GM12864 (cell line): ENCODE measurements around the gene LPAR1.

Experiments used
- DNase-seq: peaks from one replicate; pipeline ENCODE4 v3.0.0-alpha.2; 2011; ENCODE audit warnings: low read depth
- H3K4me3 ChIP-seq: 2 replicates; pipeline ENCODE4 v1.5.1; 2011; ENCODE audit warnings: mild to moderate bottlenecking, low read depth, low read length, control low read depth
- TF ChIP-seq, protein P1 (sequence below): IDR thresholded peaks from 2 replicates; pipeline ENCODE4 v1.5.1; 2011; ENCODE audit warnings: low read depth, mild to moderate bottlenecking, moderate library complexity, low read length, control low read depth, inconsistent platforms; ENCODE audit errors: missing control alignments

Gene LPAR1

DNA sequence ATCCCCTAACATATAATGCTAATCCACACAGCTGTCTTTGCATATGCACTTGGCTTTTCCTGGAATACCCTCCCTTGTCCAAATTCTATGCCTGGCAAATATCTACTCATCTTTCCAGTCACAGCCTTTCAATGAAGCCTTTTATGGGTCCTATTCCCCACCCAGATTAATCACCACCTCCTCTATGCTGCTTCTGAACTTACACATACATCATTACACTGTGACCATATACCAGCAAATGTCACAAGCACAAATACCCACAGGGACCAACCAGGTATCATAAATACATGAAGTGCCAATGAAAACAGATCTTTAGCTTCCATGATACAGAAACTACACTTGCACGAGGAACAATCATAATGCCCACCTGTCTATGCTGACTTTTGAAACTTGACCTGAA, 22.3 kb downstream of the LPAR1 start:
- TF ChIP-seq, protein P1, sequence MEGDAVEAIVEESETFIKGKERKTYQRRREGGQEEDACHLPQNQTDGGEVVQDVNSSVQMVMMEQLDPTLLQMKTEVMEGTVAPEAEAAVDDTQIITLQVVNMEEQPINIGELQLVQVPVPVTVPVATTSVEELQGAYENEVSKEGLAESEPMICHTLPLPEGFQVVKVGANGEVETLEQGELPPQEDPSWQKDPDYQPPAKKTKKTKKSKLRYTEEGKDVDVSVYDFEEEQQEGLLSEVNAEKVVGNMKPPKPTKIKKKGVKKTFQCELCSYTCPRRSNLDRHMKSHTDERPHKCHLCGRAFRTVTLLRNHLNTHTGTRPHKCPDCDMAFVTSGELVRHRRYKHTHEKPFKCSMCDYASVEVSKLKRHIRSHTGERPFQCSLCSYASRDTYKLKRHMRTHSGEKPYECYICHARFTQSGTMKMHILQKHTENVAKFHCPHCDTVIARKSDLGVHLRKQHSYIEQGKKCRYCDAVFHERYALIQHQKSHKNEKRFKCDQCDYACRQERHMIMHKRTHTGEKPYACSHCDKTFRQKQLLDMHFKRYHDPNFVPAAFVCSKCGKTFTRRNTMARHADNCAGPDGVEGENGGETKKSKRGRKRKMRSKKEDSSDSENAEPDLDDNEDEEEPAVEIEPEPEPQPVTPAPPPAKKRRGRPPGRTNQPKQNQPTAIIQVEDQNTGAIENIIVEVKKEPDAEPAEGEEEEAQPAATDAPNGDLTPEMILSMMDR, result no peak
- DNase-seq, result no peak
- H3K4me3 ChIP-seq, result no peak overlapping the region

DNA sequence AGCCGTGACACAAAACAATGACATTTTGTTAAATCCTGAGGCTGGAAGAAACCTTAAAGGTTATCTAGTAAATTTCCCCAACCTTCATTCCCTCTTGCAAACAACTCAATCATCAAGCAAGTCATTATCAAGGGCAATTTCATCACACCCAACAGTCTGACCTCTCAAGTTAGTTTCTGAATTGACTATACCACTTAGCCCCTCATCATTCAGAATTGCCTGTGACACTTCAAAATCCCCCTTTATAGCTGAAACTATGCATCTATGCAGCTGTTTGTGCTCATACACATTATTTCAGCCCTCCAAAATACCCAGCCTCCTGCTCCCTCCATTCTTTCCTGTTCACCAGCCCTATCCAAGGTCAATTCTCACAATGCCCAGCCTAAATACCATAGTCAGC, 24.6 kb downstream of the LPAR1 start:
- TF ChIP-seq, protein P1, result no peak
- H3K4me3 ChIP-seq, result no peak overlapping the region
- DNase-seq, result no peak

DNA sequence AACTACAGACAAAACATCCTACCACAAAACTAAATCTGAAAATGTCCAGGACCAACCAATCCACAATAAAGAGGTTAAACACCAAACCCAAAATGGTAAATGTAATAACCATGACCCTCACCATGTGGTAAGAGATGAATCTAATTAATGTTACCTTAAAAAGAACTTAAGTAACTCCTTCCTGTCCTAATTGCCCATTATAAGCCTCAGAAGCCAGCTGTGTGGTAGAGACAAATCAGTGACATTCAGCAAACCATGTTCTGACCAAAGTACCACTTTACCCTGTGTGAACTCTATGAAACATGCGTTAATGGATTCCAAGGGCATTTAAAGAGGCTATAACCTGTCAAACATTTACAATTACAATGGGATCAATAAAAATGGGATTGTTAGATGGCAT, 25.0 kb downstream of the LPAR1 start:
- TF ChIP-seq, protein P1, result no peak
- DNase-seq, result no peak
- no peak overlapping the region for H3K4me3 ChIP-seq

DNA sequence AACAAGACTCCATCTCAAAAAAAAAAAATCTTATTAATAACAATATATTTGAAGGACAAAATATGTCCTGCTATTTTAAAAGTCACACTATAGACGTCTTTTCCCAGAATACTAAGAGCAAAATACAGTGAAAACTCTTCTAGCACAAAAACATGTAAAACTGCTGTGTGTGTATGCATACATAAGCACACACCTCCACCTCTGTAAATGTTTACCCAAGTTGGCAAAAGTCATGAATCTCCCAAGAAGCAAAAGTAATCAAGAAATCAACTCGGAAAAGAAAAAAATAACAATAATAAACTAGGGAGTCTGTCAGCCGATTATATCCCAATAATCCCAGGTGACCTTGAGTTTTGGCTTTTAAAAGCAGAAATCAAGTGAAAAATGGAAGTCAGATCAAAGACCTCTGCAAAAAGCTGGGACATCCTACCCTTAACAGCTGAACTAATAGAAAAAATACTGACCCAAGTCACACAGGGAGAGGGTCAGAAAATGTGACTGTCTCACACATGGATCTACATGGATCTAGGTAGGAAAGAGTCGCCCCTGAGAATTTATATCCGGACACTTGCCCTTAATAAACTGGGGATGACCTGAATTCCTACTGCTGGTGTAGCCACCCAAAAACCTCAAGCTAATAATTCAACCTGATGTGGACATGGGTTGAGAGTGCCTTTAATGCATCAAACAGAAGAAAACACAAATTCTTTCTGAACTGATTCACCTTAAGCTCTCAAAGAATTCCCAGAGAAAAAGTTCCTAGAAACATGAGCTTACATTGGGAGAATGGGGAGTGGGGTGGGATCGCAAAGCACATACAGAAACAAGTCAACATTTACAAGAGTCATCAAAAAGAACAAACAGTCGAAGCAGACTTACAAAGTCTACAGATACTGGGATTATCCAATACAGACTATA, 29.9 kb downstream of the LPAR1 start:
- no peak overlapping the region for H3K4me3 ChIP-seq
- DNase-seq, result no peak
- TF ChIP-seq, protein P1, result no peak

DNA sequence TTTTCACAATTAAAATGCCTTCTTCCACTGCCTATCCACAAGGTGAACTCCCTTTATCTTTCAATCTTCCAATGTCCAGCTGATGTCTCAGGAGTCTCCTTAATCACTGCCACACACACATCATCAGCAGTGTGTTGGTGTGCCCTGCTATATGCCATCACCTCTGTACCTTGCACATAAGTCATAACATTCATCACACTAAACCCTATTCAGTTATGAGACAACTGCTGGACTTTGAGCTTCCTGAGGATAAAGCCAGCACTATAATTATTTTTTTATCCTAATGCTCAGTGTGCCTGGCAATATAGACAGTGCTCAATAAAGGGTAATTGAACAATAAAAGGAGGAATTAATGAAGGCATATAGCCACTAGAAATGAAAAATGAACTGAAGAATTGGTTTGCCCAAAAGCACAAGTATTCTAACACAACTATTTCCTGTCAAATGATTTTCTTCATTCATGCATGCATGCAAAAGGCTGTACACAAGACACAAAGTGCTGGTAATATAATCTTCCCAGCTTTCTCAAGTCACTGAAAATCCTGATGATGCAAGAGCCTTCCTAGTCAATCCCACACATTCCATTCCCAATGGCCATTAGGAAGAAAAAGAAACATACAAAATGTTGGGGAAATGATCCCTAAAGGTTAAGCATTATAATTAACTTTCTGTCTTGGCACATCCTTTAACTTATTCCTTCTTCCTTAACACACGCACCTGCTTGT, 32.4 kb downstream of the LPAR1 start:
- TF ChIP-seq, protein P1, result no peak
- no peak overlapping the region for H3K4me3 ChIP-seq
- no peak for DNase-seq

DNA sequence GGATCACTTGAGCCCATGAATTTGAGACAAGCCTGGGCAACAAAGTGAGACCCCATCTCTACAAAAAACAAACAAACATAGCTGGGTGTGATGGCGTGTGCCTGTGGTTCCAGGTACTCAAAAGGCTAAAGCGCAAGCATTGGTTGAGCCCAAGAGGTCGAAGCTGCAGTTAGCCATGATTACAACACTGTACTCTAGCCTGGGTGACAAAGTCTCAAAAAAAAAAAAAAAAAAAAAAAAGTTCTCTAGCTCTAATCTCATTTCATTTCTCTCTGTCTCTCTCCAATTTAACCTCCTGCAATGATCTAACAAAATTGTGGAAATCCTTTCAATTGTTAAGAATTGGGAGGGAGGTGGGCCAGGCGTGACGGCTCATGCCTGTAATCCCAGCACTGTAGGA, 33.3 kb downstream of the LPAR1 start:
- H3K4me3 ChIP-seq, result no peak overlapping the region
- TF ChIP-seq, protein P1, result no peak
- DNase-seq, result no peak

DNA sequence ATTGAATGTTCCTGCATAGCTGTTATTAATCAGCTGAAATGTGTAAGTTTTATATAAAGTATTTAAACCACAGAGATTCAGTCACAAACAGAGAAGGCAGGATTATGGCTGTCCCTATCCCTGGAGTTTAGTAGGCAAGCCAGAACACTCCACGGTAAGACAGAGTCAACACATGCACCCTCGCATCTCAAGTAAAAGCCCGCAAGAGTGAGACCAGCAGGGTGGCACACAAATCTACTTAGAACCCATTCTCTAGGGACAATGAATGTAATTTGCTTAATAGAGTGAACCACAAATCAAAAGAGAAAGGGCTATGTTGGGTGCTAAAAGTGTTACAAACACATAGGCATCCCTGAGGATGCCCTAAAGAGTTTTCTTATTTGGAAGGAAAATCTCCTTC, 35.1 kb downstream of the LPAR1 start:
- TF ChIP-seq, protein P1, result no peak
- H3K4me3 ChIP-seq, result no peak overlapping the region
- no peak for DNase-seq
